HepG2 (cell line): ENCODE data around the gene AURKA. TPM values are rescaled to one million over a fixed set of nuclear protein-coding genes. Genes with fewer than 3 reads are reported as not detected.

ENCODE experiments used
- BRD4 ChIP-seq: sonication (generic); formaldehyde crosslinking; IDR thresholded peaks from 2 replicates; pipeline ENCODE4 v1.4.0; 2020; ENCODE audit warnings: missing genetic modification reagents
- EEA1 ChIP-seq: sonication (generic); formaldehyde crosslinking; IDR thresholded peaks from 2 replicates; pipeline ENCODE4 v1.5.1; 2020; ENCODE audit warnings: mild to moderate bottlenecking, missing genetic modification reagents, borderline replicate concordance
- MEF2D ChIP-seq: sonication (generic); formaldehyde crosslinking; IDR thresholded peaks from 2 replicates; pipeline ENCODE4 v1.5.1; 2020; ENCODE audit warnings: mild to moderate bottlenecking, missing genetic modification reagents
- POLR2G ChIP-seq: fragments of 200-400 bp; formaldehyde crosslinking; IDR thresholded peaks from 2 replicates; pipeline ENCODE4 v1.6.1; 2018; ENCODE audit warnings: mild to moderate bottlenecking, low read depth, low read length, moderate library complexity
- RFX1 ChIP-seq: fragments of 450-650 bp; IDR thresholded peaks from 2 replicates; pipeline ENCODE4 v1.6.1; 2017
- ZBTB40 ChIP-seq, 2 experiments: fragments of 450-650 bp in 1 of 2; sonication (generic) in 1 of 2; formaldehyde crosslinking in 1 of 2; IDR thresholded peaks; 2 replicates each; pipeline versions ENCODE4 v1.6.1 to v1.8.0; 2016 to 2022; ENCODE audit warnings: antibody characterized with exemption in 1 of 2, mild to moderate bottlenecking in 1 of 2, missing genetic modification reagents in 1 of 2
- ZFP82 ChIP-seq: sonication (generic); formaldehyde crosslinking; IDR thresholded peaks from 2 replicates; pipeline ENCODE4 v1.5.1; 2020; ENCODE audit warnings: mild to moderate bottlenecking, missing genetic modification reagents, borderline replicate concordance
- ZNF660 ChIP-seq: sonication (generic); formaldehyde crosslinking; IDR thresholded peaks from 2 replicates; pipeline ENCODE4 v1.5.1; 2020; ENCODE audit warnings: mild to moderate bottlenecking, low read depth, missing genetic modification reagents, borderline replicate concordance
- ZNF781 ChIP-seq: sonication (generic); formaldehyde crosslinking; IDR thresholded peaks from 2 replicates; pipeline ENCODE4 v1.5.1; 2020; ENCODE audit warnings: borderline replicate concordance, mild to moderate bottlenecking, missing genetic modification reagents; ENCODE audit errors: not compliant biosample characterization
- ZSCAN12 ChIP-seq: sonication (generic); formaldehyde crosslinking; IDR thresholded peaks from 2 replicates; pipeline ENCODE4 v1.9.0; 2021; ENCODE audit warnings: mild to moderate bottlenecking, missing genetic modification reagents
- ZSCAN20 ChIP-seq: sonication (generic); formaldehyde crosslinking; IDR thresholded peaks from 2 replicates; pipeline ENCODE4 v1.4.0; 2020; ENCODE audit warnings: missing genetic modification reagents, mild to moderate bottlenecking, borderline replicate concordance
- ZSCAN31 ChIP-seq: sonication (generic); formaldehyde crosslinking; IDR thresholded peaks from 2 replicates; pipeline ENCODE4 v1.5.0; 2020; ENCODE audit warnings: low read depth, mild to moderate bottlenecking, missing genetic modification reagents
- polyA plus RNA-seq, 8 experiments: library from polyadenylated mRNA; depleted of rRNA in 3 of 8; stranded (reverse) in 7 of 8; unstranded in 1 of 8; fragments of >200 nt; fragmentation: Illumina TruSeq in 4 of 8; extraction: Trizol in 4 of 8; gene quantifications; 2 replicates each; pipeline versions ENCODE4 v1.2.1 to v1.2.3, GENCODE V29; 2011 to 2016; ENCODE audit warnings: low read depth in 4 of 8, missing spikeins in 1 of 8, mixed read lengths in 1 of 8; ENCODE audit not compliant: insufficient read depth in 1 of 8
- total RNA-seq, 5 experiments: library from RNA; depleted of rRNA; stranded (reverse); fragments of >200 nt; fragmentation: Illumina TruSeq; extraction: Trizol; gene quantifications; 2 replicates each; pipeline ENCODE4 v1.2.3, GENCODE V29; 2016; ENCODE audit warnings: low read depth in 1 of 5
- TF ChIP-seq, protein P1 (sequence below): sonication (generic); formaldehyde crosslinking; IDR thresholded peaks from 2 replicates; pipeline ENCODE4 v1.8.1; 2023; ENCODE audit warnings: mild to moderate bottlenecking, missing genetic modification reagents

The AURKA gene
- total and polyA plus RNA-seq, 2 of the 13 experiments (the other 11 are each of a cell fraction or from before 2014, with no cell fraction given), result 96.4 to 224 TPM

GRCh38 chr20:56343861-56344381 lies 48.1 kb downstream of the AURKA start (continued):
- TF ChIP-seq EEA1 (CRISPR knock-in tag) (peak; percentile 58; the same call in 1 of the 2 replicates), ZSCAN12 (CRISPR knock-in tag) (no peak), ZNF781 (peak; percentile 70), ZNF660 (CRISPR knock-in tag) (no peak), BRD4 (CRISPR knock-in tag) (no peak), RFX1 (no peak), ZSCAN20 (CRISPR knock-in tag) (no peak), ZSCAN31 (CRISPR knock-in tag) (no peak), ZFP82 (CRISPR knock-in tag) (no peak), POLR2G (no peak), ZBTB40 (IDR thresholded peaks at IDR 0.05) (no peak), ZBTB40 (CRISPR knock-in tag; IDR thresholded peaks at IDR 0.05) (0 out of 2 replicates have a peak, but pooled peaks have one; percentile 42), MEF2D (CRISPR knock-in tag) (0 out of 2 replicates have a peak, but pooled peaks have one; percentile 37)
- TF ChIP-seq, protein P1, sequence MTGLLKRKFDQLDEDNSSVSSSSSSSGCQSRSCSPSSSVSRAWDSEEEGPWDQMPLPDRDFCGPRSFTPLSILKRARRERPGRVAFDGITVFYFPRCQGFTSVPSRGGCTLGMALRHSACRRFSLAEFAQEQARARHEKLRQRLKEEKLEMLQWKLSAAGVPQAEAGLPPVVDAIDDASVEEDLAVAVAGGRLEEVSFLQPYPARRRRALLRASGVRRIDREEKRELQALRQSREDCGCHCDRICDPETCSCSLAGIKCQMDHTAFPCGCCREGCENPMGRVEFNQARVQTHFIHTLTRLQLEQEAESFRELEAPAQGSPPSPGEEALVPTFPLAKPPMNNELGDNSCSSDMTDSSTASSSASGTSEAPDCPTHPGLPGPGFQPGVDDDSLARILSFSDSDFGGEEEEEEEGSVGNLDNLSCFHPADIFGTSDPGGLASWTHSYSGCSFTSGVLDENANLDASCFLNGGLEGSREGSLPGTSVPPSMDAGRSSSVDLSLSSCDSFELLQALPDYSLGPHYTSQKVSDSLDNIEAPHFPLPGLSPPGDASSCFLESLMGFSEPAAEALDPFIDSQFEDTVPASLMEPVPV, result no peak
